ENCODE measurements around the gene SPATA31C2.

The SPATA31C2 gene

DNA sequence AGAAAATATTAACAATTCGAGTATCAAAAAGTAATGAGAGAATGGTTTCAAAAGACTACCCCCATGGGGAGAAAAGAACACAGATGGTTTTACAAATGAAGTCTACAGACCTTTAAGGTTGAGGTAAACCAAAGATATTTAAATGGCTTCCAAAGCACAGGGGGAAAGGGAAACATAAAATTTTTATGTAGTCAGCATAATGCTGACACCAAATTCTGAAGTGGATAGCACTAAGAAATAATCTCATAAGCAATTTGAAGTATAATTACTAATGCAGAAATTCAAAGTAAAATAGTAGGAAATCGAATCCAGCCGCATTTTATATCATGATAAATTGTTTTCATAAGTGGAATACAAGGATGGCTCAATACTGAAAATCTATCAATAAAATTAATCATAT, 30.3 kb upstream of the SPATA31C2 start:
- ATAC-seq, result no peak
- no peak for TF ChIP-seq CSDC2 (CRISPR knock-in tag; IDR thresholded peaks at IDR 0.05)
- TF ChIP-seq OSR1 (CRISPR knock-in tag; IDR thresholded peaks at IDR 0.05), result no peak
- no peak for TF ChIP-seq SNAI2 (CRISPR knock-in tag; IDR thresholded peaks at IDR 0.05)
- TF ChIP-seq TOX (CRISPR knock-in tag; IDR thresholded peaks at IDR 0.05; ENCODE audit: borderline replicate concordance), result no peak
- no peak for TF ChIP-seq CSRNP3 (CRISPR knock-in tag; IDR thresholded peaks at IDR 0.05)
- no peak for TF ChIP-seq ZNF8 (CRISPR knock-in tag; IDR thresholded peaks at IDR 0.05)
- no peak for TF ChIP-seq ISL1 (CRISPR knock-in tag; IDR thresholded peaks at IDR 0.05)
- TF ChIP-seq ZFP3 (CRISPR knock-in tag; IDR thresholded peaks at IDR 0.05), result no peak
- no peak for TF ChIP-seq ZC3H10 (CRISPR knock-in tag; IDR thresholded peaks at IDR 0.05)
- TF ChIP-seq ESRRG (CRISPR knock-in tag; IDR thresholded peaks at IDR 0.05), result no peak
- TF ChIP-seq BACH2 (CRISPR knock-in tag; IDR thresholded peaks at IDR 0.05; ENCODE audit: borderline replicate concordance), result no peak
- no peak for TF ChIP-seq ZFP30 (CRISPR knock-in tag; IDR thresholded peaks at IDR 0.05)
- TF ChIP-seq POU6F1 (CRISPR knock-in tag; IDR thresholded peaks at IDR 0.05; ENCODE audit: borderline replicate concordance, low read depth), result no peak
- no peak for TF ChIP-seq PATZ1 (CRISPR knock-in tag; IDR thresholded peaks at IDR 0.05; ENCODE audit: borderline replicate concordance)

DNA sequence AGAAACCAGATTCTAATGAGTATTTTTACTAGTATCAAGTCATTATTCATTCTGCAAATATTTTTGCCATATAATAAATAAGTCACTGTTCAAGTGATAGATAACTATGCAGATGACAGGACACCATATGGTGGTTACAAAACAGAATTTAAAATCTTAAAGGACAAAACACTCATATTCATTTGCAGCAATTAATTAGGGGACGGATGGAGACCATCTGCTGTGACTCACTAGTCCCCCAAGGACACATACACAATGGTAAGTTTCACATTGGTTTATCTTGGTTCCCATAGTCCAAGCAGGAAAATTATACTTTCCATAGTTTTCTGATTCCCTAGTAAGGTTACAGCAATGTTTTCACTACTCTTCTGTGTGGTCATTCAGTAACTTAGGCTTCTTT, 28.4 kb upstream of the SPATA31C2 start:
- no peak for ATAC-seq
- TF ChIP-seq BACH2 (CRISPR knock-in tag; IDR thresholded peaks at IDR 0.05; ENCODE audit: borderline replicate concordance) (no peak), PPARA (CRISPR knock-in tag; IDR thresholded peaks at IDR 0.05; ENCODE audit: borderline replicate concordance) (no peak), ESRRG (CRISPR knock-in tag; IDR thresholded peaks at IDR 0.05) (no peak), OSR1 (CRISPR knock-in tag; IDR thresholded peaks at IDR 0.05) (no peak), PATZ1 (CRISPR knock-in tag; IDR thresholded peaks at IDR 0.05; ENCODE audit: borderline replicate concordance) (no peak), CREB5 (CRISPR knock-in tag; IDR thresholded peaks at IDR 0.05; ENCODE audit: low read depth) (no peak), ZNF70 (CRISPR knock-in tag; IDR thresholded peaks at IDR 0.05) (no peak), ISL1 (CRISPR knock-in tag; IDR thresholded peaks at IDR 0.05) (no peak), RARB (CRISPR knock-in tag; IDR thresholded peaks at IDR 0.05) (no peak), CSRNP3 (CRISPR knock-in tag; IDR thresholded peaks at IDR 0.05) (no peak), ZNF565 (CRISPR knock-in tag; conservative IDR thresholded peaks at IDR 0.05; ENCODE audit: low read depth) (no peak), GLIS3 (CRISPR knock-in tag; IDR thresholded peaks at IDR 0.05) (no peak), TOX (CRISPR knock-in tag; IDR thresholded peaks at IDR 0.05; ENCODE audit: borderline replicate concordance) (no peak), ZNF8 (CRISPR knock-in tag; IDR thresholded peaks at IDR 0.05) (no peak), POU6F1 (CRISPR knock-in tag; IDR thresholded peaks at IDR 0.05; ENCODE audit: borderline replicate concordance, low read depth) (no peak), ZFP3 (CRISPR knock-in tag; IDR thresholded peaks at IDR 0.05) (no peak), CSDC2 (CRISPR knock-in tag; IDR thresholded peaks at IDR 0.05) (no peak), ARNTL (CRISPR knock-in tag; IDR thresholded peaks at IDR 0.05; ENCODE audit: borderline replicate concordance, low read depth) (no peak)
- TF ChIP-seq, protein P1, sequence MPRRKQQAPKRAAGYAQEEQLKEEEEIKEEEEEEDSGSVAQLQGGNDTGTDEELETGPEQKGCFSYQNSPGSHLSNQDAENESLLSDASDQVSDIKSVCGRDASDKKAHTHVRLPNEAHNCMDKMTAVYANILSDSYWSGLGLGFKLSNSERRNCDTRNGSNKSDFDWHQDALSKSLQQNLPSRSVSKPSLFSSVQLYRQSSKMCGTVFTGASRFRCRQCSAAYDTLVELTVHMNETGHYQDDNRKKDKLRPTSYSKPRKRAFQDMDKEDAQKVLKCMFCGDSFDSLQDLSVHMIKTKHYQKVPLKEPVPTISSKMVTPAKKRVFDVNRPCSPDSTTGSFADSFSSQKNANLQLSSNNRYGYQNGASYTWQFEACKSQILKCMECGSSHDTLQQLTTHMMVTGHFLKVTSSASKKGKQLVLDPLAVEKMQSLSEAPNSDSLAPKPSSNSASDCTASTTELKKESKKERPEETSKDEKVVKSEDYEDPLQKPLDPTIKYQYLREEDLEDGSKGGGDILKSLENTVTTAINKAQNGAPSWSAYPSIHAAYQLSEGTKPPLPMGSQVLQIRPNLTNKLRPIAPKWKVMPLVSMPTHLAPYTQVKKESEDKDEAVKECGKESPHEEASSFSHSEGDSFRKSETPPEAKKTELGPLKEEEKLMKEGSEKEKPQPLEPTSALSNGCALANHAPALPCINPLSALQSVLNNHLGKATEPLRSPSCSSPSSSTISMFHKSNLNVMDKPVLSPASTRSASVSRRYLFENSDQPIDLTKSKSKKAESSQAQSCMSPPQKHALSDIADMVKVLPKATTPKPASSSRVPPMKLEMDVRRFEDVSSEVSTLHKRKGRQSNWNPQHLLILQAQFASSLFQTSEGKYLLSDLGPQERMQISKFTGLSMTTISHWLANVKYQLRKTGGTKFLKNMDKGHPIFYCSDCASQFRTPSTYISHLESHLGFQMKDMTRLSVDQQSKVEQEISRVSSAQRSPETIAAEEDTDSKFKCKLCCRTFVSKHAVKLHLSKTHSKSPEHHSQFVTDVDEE (CRISPR knock-in tag; IDR thresholded peaks at IDR 0.05), result no peak

Data from SK-N-SH treated with all-trans-retinoic acid at 6 μM for 48 hours (cell line).